K562 (cell line): ENCODE results near the gene NCOA3. TPM values are rescaled to one million over a fixed set of nuclear protein-coding genes. Genes with fewer than 3 reads are reported as not detected.
A peak's percentile ranks its signal among the peaks of the same experiment; 100 is the strongest.

ENCODE experiments used
- BMI1 ChIP-seq: fragments of 150-350 bp; IDR thresholded peaks from 2 replicates; pipeline ENCODE4 v1.6.1; 2014; ENCODE audit warnings: low read length
- BRD4 ChIP-seq: fragments of 200-600 bp; sonication (generic); IDR thresholded peaks from 2 replicates; pipeline ENCODE4 v1.6.1; 2017; ENCODE audit warnings: inconsistent platforms
- CHD4 ChIP-seq: fragments of 200-600 bp; sonication (generic); IDR thresholded peaks from 3 replicates; pipeline ENCODE4 v1.6.1; 2012; ENCODE audit warnings: low read depth, mild to moderate bottlenecking, mixed read lengths, low read length, inconsistent platforms; ENCODE audit not compliant: insufficient read depth, insufficient replicate concordance, poor library complexity, severe bottlenecking
- CXXC5 ChIP-seq: fragments of 250-450 bp; sonication (Bioruptor Pico); IDR thresholded peaks from 2 replicates; pipeline ENCODE4 v1.8.0; 2022; ENCODE audit warnings: inconsistent platforms, mild to moderate bottlenecking, moderate library complexity
- EP400 ChIP-seq: fragments of 450-650 bp; IDR thresholded peaks from 2 replicates; pipeline ENCODE4 v1.6.1; 2017; ENCODE audit warnings: antibody characterized with exemption, mild to moderate bottlenecking, moderate library complexity
- EWSR1 ChIP-seq: fragments of 450-650 bp; IDR thresholded peaks from 2 replicates; pipeline ENCODE4 v1.6.1; 2018; ENCODE audit warnings: borderline replicate concordance, mild to moderate bottlenecking, low read depth, moderate library complexity; ENCODE audit not compliant: partially characterized antibody
- FOSL1 ChIP-seq: fragments of 200-800 bp; sonication (Bioruptor generic); conservative IDR thresholded peaks from 2 replicates; pipeline ENCODE4 v1.6.1; 2016; ENCODE audit warnings: missing genetic modification characterization, missing compliant biosample characterization
- JUN ChIP-seq, 2 experiments: sonication (generic) in 1 of 2; formaldehyde crosslinking in 1 of 2; IDR thresholded peaks; 2 replicates each; pipeline versions ENCODE4 v1.6.1 to v1.8.0; 2012 to 2022; ENCODE audit warnings: borderline replicate concordance in 2 of 2, mild to moderate bottlenecking in 2 of 2, improper control_type of control experiment in 1 of 2, low read depth in 1 of 2, low read length in 1 of 2, missing genetic modification reagents in 1 of 2
- LCOR ChIP-seq: sonication (generic); formaldehyde crosslinking; IDR thresholded peaks from 2 replicates; pipeline ENCODE4 v1.8.0; 2022; ENCODE audit warnings: mild to moderate bottlenecking, missing genetic modification reagents
- MTA3 ChIP-seq: fragments of 450-650 bp; formaldehyde crosslinking; IDR thresholded peaks from 2 replicates; pipeline ENCODE4 v1.6.1; 2017; ENCODE audit warnings: mild to moderate bottlenecking, borderline replicate concordance
- POU5F1 ChIP-seq: fragments of 150-350 bp; IDR thresholded peaks from 2 replicates; pipeline ENCODE4 v1.6.1; 2014; ENCODE audit warnings: borderline replicate concordance, low read length, low read depth, mild to moderate bottlenecking; ENCODE audit not compliant: partially characterized antibody
- RBBP5 ChIP-seq: fragments of 200-600 bp; sonication (generic); IDR thresholded peaks from 2 replicates; pipeline ENCODE4 v1.6.1; 2012; ENCODE audit warnings: borderline replicate concordance, mild to moderate bottlenecking, low read length, control low read depth, inconsistent platforms; ENCODE audit not compliant: insufficient read depth, poor library complexity, severe bottlenecking
- SAFB2 ChIP-seq: fragments of 200-400 bp; formaldehyde crosslinking; IDR thresholded peaks from 2 replicates; pipeline ENCODE4 v1.6.1; 2018; ENCODE audit warnings: borderline replicate concordance, low read length, low read depth, moderate library complexity; ENCODE audit not compliant: severe bottlenecking
- SIX5 ChIP-seq, 2 experiments: IDR thresholded peaks; 2 replicates each; pipeline ENCODE4 v1.6.1; 2011; ENCODE audit warnings: low read length in 2 of 2, borderline replicate concordance in 1 of 2, low read depth in 1 of 2, mild to moderate bottlenecking in 1 of 2, moderate library complexity in 1 of 2; ENCODE audit not compliant: insufficient read depth in 1 of 2
- SMAD4 ChIP-seq: fragments of 250-450 bp; sonication (Bioruptor Pico); conservative IDR thresholded peaks from 2 replicates; pipeline ENCODE4 v1.8.0; 2021; ENCODE audit warnings: inconsistent platforms, mild to moderate bottlenecking, moderate library complexity
- TFAM ChIP-seq: fragments of 250-450 bp; sonication (Bioruptor Pico); conservative IDR thresholded peaks from 2 replicates; pipeline ENCODE4 v1.5.0; 2021; ENCODE audit warnings: mild to moderate bottlenecking, moderate library complexity
- ZEB2 ChIP-seq: fragments of 450-650 bp; IDR thresholded peaks from 2 replicates; pipeline ENCODE4 v1.6.1; 2016
- ZNF175 ChIP-seq: fragments of 200-800 bp; sonication (Bioruptor generic); IDR thresholded peaks from 2 replicates; pipeline ENCODE4 v1.6.1; 2016; ENCODE audit warnings: low read depth, mild to moderate bottlenecking, missing genetic modification characterization, missing compliant biosample characterization
- ZNF583 ChIP-seq: fragments of 250-450 bp; sonication (Bioruptor Pico); IDR thresholded peaks from 2 replicates; pipeline ENCODE4 v1.4.0; 2020
- polyA plus RNA-seq, 8 experiments: library from polyadenylated mRNA; depleted of rRNA in 4 of 8; stranded (reverse) in 5 of 8; unstranded in 3 of 8; fragments of >200 nt; fragmentation: Nextera tagmentation in 2 of 8; fragmentation: Illumina TruSeq in 1 of 8; extraction: Ambion mirVana in 2 of 8; extraction: Trizol in 1 of 8; gene quantifications; 2 replicates each; pipeline versions ENCODE4 v1.2.1 to v1.2.3, GENCODE V29; 2011 to 2014; ENCODE audit warnings: inconsistent platforms in 1 of 8, missing spikeins in 1 of 8
- total RNA-seq, 7 experiments: library from RNA; depleted of rRNA in 6 of 7; stranded (reverse); fragments of >200 nt in 6 of 7; fragmentation: Illumina TruSeq in 2 of 7; extraction: Trizol in 2 of 7; gene quantifications; 2 replicates each; pipeline versions ENCODE4 v1.2.1 to v1.2.3, GENCODE V29; 2011 to 2021; ENCODE audit warnings: low replicate concordance in 1 of 7
- TF ChIP-seq, protein P1 (sequence below): sonication (generic); IDR thresholded peaks from 2 replicates; pipeline ENCODE4 v1.6.1; 2016
- TF ChIP-seq, protein P2 (sequence below), 2 experiments: fragments of 450-650 bp; IDR thresholded peaks; 2 replicates each; pipeline ENCODE4 v1.6.1; 2016
- TF ChIP-seq, protein P3 (sequence below): fragments of 450-650 bp; conservative IDR thresholded peaks from 2 replicates; pipeline ENCODE4 v1.6.1; 2016; ENCODE audit warnings: missing genetic modification characterization, low read depth, mild to moderate bottlenecking, missing compliant biosample characterization, moderate library complexity
- TF ChIP-seq, protein P4 (sequence below): fragments of 450-650 bp; formaldehyde crosslinking; IDR thresholded peaks from 2 replicates; pipeline ENCODE4 v1.4.0; 2022; ENCODE audit warnings: mild to moderate bottlenecking, moderate library complexity

Gene NCOA3
- total and polyA plus RNA-seq, 9 of the 15 experiments (the other 6 are each of a cell fraction or from before 2014, with no cell fraction given) = 3.2 to 24.3 (median 14.4) TPM

DNA sequence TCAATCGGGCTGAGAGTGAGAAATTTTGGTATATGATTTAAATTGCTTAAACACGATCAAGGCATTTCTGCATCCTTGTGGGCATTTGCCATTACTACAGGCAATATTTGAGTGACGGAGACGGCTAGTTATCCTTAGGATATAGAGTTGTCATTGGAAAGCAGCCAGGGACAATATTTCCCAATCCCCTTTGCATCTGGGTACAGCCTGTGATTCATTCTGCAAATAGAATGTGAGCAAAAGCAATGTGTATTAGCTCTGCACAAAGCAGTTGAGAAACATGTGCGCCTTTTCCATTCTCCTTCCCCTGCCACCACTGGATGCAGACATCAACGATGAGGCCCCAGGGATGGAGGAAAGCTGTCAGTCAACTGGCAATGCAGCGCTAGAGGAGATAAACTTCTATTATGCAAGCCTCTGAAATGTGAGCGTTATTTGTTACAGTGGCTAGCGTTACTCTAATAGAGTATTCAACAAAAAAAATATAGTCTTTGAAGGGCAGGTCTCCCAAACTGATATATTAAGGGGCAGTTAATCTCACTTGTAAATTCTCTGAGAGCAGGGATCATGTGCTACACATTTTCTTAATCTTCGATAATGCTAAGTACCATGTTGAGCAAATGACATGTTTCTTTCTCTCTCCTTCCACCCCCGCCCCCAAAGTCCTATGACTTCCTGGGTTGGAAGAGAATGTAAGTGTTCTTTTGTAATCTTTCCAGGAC is 37.1 kb upstream of the NCOA3 start (continued):
- TF ChIP-seq RBBP5 (no peak), POU5F1 (no peak), EWSR1 (peak; percentile 93), ZEB2 (0 out of 2 replicates have a peak, but pooled peaks have one; percentile 16), ZNF175 (CRISPR knock-in tag) (no peak), LCOR (CRISPR knock-in tag) (no peak), BMI1 (no peak), ZNF583 (CRISPR knock-in tag) (no peak), MTA3 (no peak), EP400 (peak; percentile 47; the same call in 1 of the 2 replicates), JUN (IDR thresholded peaks at IDR 0.05; ENCODE audit: borderline replicate concordance, low read depth, low read length) (0 out of 2 replicates have a peak, but pooled peaks have one; percentile 24), JUN (CRISPR knock-in tag; IDR thresholded peaks at IDR 0.05; ENCODE audit: borderline replicate concordance) (no peak), SAFB2 (no peak), CXXC5 (CRISPR knock-in tag) (peak; percentile 32; the same call in 1 of the 2 replicates), TFAM (CRISPR knock-in tag) (no peak), BRD4 (no peak), SIX5 (IDR thresholded peaks at IDR 0.05; ENCODE audit: borderline replicate concordance in 1 of 2, insufficient read depth in 1 of 2, low read depth in 1 of 2, low read length in 2 of 2) (no peak), FOSL1 (tag) (peak; percentile 43; the same call in 1 of the 2 replicates), SMAD4 (CRISPR knock-in tag) (no peak), CHD4 (no peak)
- TF ChIP-seq, protein P1, sequence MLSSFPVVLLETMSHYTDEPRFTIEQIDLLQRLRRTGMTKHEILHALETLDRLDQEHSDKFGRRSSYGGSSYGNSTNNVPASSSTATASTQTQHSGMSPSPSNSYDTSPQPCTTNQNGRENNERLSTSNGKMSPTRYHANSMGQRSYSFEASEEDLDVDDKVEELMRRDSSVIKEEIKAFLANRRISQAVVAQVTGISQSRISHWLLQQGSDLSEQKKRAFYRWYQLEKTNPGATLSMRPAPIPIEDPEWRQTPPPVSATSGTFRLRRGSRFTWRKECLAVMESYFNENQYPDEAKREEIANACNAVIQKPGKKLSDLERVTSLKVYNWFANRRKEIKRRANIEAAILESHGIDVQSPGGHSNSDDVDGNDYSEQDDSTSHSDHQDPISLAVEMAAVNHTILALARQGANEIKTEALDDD = no peak
- TF ChIP-seq, protein P2, sequence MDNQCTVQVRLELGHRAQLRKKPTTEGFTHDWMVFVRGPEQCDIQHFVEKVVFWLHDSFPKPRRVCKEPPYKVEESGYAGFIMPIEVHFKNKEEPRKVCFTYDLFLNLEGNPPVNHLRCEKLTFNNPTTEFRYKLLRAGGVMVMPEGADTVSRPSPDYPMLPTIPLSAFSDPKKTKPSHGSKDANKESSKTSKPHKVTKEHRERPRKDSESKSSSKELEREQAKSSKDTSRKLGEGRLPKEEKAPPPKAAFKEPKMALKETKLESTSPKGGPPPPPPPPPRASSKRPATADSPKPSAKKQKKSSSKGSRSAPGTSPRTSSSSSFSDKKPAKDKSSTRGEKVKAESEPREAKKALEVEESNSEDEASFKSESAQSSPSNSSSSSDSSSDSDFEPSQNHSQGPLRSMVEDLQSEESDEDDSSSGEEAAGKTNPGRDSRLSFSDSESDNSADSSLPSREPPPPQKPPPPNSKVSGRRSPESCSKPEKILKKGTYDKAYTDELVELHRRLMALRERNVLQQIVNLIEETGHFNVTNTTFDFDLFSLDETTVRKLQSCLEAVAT (IDR thresholded peaks at IDR 0.05) = no peak
- TF ChIP-seq, protein P3, sequence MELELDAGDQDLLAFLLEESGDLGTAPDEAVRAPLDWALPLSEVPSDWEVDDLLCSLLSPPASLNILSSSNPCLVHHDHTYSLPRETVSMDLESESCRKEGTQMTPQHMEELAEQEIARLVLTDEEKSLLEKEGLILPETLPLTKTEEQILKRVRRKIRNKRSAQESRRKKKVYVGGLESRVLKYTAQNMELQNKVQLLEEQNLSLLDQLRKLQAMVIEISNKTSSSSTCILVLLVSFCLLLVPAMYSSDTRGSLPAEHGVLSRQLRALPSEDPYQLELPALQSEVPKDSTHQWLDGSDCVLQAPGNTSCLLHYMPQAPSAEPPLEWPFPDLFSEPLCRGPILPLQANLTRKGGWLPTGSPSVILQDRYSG (tag) = no peak
- TF ChIP-seq, protein P4, sequence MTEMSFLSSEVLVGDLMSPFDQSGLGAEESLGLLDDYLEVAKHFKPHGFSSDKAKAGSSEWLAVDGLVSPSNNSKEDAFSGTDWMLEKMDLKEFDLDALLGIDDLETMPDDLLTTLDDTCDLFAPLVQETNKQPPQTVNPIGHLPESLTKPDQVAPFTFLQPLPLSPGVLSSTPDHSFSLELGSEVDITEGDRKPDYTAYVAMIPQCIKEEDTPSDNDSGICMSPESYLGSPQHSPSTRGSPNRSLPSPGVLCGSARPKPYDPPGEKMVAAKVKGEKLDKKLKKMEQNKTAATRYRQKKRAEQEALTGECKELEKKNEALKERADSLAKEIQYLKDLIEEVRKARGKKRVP (CRISPR knock-in tag) = peak; percentile 43; the same call in 1 of the 2 replicates
